Endothelial cell of umbilical vein (primary cell): ENCODE results near the gene ANKS1A.

Experiments
- EZH2 ChIP-seq: IDR thresholded peaks from 2 replicates; pipeline ENCODE4 v1.6.1; 2012; ENCODE audit warnings: borderline replicate concordance, low read depth, mild to moderate bottlenecking, moderate library complexity, low read length, inconsistent platforms; ENCODE audit not compliant: severe bottlenecking
- MYC ChIP-seq: IDR thresholded peaks from one replicate; pipeline ENCODE4 v1.6.1; 2011; ENCODE audit warnings: mild to moderate bottlenecking, low read depth, low read length
- POLR2A ChIP-seq: IDR thresholded peaks from 2 replicates; pipeline ENCODE4 v1.6.1; 2012; ENCODE audit warnings: low read depth, mild to moderate bottlenecking, control low read depth, low read length
- POLR2AphosphoS5 ChIP-seq: IDR thresholded peaks from 2 replicates; pipeline ENCODE4 v1.6.1; 2012; ENCODE audit warnings: low read depth, mild to moderate bottlenecking, control low read depth, low read length, moderate library complexity; ENCODE audit not compliant: insufficient read depth
- TF ChIP-seq, protein P1 (sequence below), 2 donors: IDR thresholded peaks; 1 replicate in 1 of 2; 2 replicates in 1 of 2; pipeline ENCODE4 v1.5.1; 2011; ENCODE audit warnings: low read length in 2 of 2, mild to moderate bottlenecking in 2 of 2, moderate library complexity in 2 of 2, control low read depth in 1 of 2, inconsistent platforms in 1 of 2, low read depth in 1 of 2; ENCODE audit not compliant: insufficient read depth in 1 of 2; ENCODE audit errors: extremely low read depth in 1 of 2
- TF ChIP-seq, protein P2 (sequence below): IDR thresholded peaks from 2 replicates; pipeline ENCODE4 v1.6.1; 2011; ENCODE audit not compliant: insufficient read depth, insufficient read length

DNA sequence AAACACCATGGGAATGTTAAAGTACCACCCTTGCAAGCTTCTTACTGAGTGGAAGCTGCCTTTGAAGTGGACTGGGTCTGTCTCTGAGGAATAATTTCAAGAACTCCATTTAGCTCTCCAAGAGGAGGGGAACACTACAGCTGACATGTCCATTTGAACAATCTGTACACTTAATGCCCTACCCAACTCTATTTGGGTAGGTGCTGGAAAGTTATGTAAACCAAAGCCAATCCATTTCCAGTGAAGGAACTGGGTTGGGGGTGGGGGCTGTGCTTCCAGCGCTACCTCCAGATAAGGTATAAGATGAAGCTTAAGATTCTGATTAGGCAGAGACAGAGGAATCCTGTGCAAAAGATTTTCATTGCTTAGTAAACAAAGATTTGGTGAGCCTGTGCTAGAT is 130.1 kb downstream of the ANKS1A start:
- TF ChIP-seq POLR2AphosphoS5 = no peak
- no peak for TF ChIP-seq POLR2A
- TF ChIP-seq, protein P1, sequence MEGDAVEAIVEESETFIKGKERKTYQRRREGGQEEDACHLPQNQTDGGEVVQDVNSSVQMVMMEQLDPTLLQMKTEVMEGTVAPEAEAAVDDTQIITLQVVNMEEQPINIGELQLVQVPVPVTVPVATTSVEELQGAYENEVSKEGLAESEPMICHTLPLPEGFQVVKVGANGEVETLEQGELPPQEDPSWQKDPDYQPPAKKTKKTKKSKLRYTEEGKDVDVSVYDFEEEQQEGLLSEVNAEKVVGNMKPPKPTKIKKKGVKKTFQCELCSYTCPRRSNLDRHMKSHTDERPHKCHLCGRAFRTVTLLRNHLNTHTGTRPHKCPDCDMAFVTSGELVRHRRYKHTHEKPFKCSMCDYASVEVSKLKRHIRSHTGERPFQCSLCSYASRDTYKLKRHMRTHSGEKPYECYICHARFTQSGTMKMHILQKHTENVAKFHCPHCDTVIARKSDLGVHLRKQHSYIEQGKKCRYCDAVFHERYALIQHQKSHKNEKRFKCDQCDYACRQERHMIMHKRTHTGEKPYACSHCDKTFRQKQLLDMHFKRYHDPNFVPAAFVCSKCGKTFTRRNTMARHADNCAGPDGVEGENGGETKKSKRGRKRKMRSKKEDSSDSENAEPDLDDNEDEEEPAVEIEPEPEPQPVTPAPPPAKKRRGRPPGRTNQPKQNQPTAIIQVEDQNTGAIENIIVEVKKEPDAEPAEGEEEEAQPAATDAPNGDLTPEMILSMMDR (IDR thresholded peaks at IDR 0.05; ENCODE audit: extremely low read depth in 1 of 2, insufficient read depth in 1 of 2, low read depth in 1 of 2, low read length in 2 of 2) = no peak
- TF ChIP-seq, protein P2, sequence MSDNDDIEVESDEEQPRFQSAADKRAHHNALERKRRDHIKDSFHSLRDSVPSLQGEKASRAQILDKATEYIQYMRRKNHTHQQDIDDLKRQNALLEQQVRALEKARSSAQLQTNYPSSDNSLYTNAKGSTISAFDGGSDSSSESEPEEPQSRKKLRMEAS = no peak
- no peak for TF ChIP-seq EZH2
- TF ChIP-seq MYC = no peak
